Measurements from ENCODE around the gene KCND3.
"Not testable (repeated sequence)": the region's sequence is repeated elsewhere in the genome, so short reads cannot be mapped to it uniquely, and the experiment has no call there.

The KCND3 gene

GRCh38 chr1:111814305-111814628 is 175.2 kb downstream of the KCND3 start:
- DNase-seq (ENCODE audit: low read depth) = no peak

DNA sequence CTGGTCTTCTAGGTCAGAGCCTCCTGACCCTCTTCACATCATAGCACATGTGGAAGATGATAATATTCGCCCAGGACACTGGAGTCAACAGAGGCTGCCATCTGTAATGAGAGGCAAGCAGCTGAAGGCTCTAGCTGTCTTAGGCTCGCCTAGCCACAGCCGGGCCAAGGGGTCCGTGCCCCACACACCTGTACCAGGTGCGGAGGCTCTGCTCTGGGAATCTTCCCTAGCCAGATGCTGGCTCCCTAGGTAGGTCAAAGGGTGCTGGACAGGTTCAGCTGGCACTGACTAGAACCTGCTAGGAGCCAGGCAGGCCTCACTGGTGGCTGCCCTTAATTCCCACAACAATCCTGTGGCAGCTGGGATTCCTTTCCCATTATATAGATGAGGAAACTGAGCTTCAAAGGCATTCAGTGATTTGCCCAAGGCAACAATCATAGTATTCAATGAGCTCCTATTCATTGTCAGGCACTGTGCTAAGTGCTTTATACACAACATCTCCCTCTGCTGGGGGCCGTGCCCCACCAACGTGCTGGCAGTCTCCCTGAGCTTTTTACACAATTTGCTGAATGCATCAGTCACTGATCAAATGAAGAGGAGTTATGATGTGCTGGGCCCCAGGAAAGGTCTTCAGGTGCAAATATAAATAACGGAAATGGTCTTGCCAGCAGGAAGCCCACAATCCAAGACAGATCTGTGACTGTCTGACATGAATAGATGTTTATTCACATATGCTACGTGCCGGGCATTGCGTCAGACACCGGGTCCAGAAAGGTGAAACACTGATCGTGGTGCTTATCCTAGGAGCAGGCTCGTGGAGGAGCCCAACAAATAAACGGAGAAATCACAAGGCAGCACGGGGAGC is 175.8 kb downstream of the KCND3 start:
- no peak for DNase-seq (ENCODE audit: low read depth)

DNA sequence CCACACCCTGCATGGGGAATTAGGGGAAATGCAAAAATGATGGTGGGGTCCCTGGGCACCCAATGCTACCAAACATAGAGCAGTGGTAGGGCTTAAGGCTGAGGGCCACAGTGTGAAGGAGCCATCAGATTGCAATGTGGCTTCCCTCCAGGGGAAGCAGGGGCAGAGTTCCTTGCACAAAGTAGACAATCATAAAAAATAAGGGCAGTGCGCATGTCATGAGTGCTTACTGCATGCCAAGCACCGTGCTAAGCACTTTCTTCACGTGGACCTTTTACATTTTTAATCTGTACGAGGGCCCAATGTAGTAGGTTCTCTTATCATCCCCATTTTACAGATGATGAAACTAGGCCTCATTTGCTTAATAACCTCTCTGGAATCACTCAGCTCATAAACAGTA is 177.2 kb downstream of the KCND3 start:
- no peak for DNase-seq (ENCODE audit: low read depth)

DNA sequence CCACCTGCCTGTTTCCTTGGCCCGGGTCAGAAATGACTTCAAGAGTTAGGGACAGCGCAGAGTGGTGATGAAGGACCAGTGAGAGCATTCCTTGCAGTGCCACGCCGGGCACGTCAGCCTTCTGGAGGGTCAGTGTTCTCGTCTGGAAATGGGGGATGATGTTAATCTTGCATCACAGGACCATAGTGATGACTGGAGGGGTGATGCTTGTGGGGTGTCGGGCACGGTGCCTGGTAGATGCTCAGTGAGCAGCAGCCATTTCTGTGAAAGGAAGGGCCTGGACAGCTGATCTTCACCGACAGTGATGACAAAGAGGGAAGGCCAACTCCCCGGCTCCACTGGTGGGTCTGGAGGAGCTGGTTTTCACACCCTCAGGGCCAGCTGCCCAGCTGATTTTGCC is 177.6 kb downstream of the KCND3 start:
- DNase-seq (ENCODE audit: low read depth) = no peak

- DNase-seq (ENCODE audit: low read depth) = no peak
Measured at GRCh38 chr1:111805251-111805650, 184.2 kb downstream of the KCND3 start.

- no peak for DNase-seq (ENCODE audit: low read depth)
Measured at GRCh38 chr1:111804776-111805175, 184.7 kb downstream of the KCND3 start.

DNA sequence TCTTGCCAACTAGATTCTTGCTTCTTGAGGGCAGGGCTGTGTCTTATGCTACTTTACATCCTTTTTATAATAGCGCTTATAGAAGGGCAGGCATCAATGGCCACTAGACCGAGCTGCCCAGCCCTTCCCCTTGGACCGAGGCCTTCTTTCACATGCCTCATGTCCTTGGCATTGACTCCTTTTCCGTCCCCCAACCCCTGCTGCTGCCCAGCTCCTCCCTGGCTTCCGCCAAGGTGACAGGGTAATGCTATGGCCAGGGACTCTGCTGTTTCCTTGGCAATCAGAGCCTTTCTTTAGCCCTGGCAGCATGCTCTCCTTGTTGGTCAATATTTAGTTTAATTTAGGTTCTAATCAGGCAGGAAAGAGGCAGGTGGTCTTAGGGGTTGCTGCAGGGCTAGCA is 185.5 kb downstream of the KCND3 start:
- DNase-seq (ENCODE audit: low read depth) = no peak

- DNase-seq (ENCODE audit: low read depth) = no peak
Measured at GRCh38 chr1:111802984-111803383, 186.5 kb downstream of the KCND3 start.

- DNase-seq (ENCODE audit: low read depth) = no peak
Measured at GRCh38 chr1:111802110-111802509, 187.4 kb downstream of the KCND3 start.

DNA sequence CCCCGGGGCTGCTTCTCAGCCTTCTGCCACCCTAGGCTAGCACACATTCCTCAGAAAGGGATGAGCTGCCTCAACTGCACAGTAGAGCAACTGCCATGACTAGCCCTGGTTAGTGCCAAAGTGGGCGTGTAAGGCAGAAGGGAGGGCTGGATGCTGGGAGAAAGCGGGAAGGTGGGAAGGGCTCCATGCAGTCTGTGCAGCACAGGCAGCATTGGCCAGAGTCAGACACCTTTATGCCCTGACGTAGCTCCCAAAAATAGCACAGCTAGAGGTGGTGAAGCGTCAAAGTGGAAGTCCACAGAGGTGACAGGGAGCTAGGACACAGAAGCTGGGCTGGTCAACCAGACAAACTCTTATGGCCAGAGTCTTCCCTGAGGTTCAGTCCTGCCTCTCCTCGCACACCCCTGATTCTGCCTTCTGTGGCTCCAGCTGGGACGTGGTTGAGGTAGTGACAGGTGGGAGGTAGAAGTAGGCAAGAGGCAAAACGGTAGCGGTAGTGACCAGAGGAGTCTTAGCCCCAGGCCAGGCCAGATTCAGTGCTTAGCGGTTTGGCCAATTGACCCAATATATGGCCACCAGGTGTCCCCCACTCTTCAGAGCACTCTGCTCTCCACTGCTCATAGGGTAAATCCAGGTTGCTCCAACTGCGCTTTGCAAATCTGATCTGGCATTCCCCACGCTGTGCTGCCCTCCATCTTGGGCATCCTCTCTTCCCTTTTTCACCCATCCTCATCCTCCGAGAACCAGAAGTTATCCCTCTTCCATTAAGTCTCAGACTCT is 188.2 kb downstream of the KCND3 start:
- no peak for DNase-seq (ENCODE audit: low read depth)

- not testable (repeated sequence) for DNase-seq (ENCODE audit: low read depth)
Measured at GRCh38 chr1:111799722-111800121, 189.7 kb downstream of the KCND3 start.

GRCh38 chr1:111798580-111798979 is 190.9 kb downstream of the KCND3 start:
- no peak for DNase-seq (ENCODE audit: low read depth)

GRCh38 chr1:111795401-111795800 is 194.1 kb downstream of the KCND3 start:
- DNase-seq (ENCODE audit: low read depth) = peak; percentile 74

DNA sequence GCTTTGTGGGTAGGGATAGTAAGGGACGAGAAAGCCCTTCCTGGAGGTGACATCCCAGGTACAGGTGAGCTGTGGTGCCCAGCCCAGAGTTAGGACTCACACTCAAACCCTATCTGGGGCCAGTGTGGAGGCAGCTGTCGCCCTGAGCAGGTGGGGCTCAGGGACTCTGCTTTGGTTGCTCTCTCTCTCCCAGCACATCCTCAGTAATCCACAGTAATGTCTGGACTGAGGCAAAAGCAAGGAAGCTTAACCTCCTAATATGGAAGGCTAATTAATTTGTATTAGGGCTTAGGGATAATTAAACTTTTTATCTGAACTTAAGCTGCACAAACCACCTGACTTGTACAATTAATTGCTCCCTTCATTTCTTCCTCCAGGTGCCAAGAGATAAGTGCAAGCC is 195.5 kb downstream of the KCND3 start:
- DNase-seq (ENCODE audit: low read depth) = no peak

DNA sequence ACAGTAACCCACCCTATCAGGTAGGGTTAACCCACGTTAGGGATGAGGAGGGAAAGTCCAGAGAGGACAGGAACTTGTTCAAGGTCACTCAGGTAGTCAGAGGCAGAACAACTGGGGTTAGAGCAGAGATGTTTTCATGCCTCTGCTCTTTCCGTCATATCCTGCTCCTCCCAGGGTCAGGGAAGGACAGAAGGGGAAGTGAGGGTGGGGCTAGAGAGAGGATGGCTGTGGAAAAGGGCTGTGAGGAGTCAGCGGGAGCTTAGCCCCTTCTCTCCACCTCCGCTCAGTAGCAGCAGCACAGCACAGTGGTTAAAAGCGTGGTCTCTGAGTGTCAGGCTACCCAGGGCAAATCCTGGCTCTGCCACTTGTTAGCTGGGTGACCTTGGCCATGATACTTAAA is 197.2 kb downstream of the KCND3 start:
- no peak for DNase-seq (ENCODE audit: low read depth)

DNA sequence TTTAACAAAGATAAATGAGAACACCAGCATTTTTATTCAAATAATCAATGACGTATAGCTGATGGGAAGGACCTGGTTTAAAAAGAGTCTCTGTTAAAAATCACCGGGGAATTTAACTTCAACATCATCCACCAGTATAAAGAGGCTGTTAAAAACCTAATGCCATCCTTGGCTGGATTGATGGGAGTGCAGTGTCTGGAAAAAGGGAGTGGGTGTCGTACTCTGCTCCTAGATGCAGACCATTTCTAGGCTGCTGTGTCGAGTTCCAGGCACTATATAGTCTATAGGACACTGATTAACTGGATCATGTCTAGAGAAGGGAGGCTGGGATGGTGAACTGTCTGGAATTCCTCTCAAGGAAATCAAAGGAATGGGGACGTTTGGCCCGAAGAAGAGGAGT is 197.7 kb downstream of the KCND3 start:
- DNase-seq (ENCODE audit: low read depth) = no peak

DNA sequence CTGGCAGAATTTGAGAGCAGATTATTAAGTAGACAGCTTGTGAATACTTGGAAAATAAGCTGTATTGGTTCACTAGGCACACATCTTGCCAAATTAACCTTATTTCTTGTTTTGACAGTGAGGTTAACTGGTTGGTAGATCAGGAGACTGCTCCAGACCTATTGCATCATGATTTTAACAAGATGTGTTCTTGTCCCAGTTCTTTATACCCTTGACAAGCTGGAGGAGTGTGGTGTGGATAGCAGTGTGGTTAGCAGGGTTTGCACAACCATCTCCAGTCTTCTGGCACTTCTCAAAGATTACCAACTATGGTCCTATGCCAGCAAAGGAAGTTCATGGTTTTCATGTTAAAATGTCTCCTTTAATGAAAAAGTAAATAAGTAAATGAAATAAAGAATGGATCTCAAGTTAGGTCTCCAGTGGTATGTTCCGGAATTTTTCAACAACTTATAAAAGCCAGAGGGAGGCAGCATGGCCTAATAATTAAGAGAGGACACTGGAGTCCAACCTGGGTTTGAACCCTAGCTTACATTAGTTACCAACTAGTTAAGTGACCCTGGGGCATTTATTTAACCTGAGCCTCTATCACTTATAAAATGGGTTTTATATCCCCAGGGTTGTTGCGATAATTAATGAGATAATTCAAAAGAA is 199.7 kb downstream of the KCND3 start:
- peak; percentile 99 for DNase-seq (ENCODE audit: low read depth)

DNA sequence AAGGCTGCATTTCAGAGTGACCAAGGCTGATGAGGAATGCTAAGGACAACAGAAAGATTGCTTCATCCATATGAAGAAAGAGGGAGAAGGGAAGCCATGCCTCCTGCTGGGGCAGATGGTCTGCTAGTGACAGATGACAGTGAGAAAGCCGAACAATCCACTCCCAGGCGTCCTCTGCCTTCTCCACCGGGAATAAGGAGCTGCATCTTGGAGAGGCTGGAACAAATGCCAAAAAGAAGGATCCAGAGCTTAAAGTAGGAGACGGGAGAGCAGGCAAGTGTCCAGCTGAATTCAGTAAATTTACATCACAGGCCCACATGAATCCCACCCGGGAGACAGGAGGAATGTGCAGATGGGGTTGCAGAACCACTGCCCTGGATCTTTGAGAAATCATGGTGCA is 200.3 kb downstream of the KCND3 start:
- DNase-seq (ENCODE audit: low read depth) = peak; percentile 69

DNA sequence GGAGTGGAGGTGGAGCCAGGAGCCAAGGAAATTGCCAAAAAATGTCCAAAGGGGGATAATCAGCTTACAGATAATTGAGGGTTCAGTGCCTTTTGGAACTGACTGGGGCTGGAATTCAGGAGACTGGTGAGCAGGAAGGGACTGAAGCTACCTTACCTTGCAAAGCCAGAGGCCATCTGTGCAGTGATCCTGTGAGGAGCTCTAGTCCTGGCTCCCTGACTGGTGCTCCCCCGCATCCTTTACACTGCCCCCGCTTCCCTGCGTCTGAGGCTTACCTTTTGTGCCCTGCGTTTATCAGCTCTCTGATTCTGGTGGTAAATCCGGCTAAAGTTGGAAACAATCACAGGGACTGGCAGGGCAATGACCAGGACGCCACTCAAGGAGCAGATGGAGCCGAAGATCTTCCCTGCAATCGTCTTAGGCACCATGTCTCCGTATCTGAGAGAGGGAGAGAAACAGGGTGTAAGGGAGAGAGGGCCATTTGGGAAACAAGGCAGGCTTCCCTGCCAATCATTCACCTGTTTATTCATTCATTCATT is 202.7 kb downstream of the KCND3 start:
- DNase-seq (ENCODE audit: low read depth) = no peak

DNA sequence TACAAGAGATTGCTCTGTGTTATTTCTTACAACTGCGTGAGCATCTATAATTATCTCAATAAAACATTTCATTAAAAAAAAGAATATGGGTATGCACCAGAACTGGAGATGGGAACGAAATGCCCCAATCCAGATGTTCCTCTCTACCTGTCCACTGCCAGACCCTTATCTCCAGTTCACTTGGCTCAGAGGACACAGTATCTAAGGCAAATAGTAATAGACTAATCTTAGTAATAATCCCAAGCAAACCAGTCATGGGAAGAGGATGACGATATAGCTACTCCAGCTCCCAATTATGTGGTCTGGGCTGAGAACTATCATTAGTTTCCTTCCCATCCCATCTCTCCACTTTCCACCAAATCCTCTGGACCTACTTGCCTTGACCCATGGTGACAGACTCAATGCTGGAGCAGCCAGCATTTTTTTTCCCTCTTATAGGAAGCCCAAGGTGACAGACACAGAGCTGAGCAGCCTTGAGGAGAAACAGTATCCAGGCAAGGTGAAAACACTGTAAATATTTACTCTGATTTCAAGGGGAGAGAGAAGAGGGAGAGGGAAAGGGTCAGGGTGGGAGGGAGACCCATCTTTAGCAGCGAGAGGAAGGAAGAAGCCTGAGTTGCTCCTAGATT is 205.1 kb downstream of the KCND3 start:
- no peak for DNase-seq (ENCODE audit: low read depth)

- no peak for DNase-seq (ENCODE audit: low read depth)
Measured at GRCh38 chr1:111779546-111779945, 209.9 kb downstream of the KCND3 start.

DNA sequence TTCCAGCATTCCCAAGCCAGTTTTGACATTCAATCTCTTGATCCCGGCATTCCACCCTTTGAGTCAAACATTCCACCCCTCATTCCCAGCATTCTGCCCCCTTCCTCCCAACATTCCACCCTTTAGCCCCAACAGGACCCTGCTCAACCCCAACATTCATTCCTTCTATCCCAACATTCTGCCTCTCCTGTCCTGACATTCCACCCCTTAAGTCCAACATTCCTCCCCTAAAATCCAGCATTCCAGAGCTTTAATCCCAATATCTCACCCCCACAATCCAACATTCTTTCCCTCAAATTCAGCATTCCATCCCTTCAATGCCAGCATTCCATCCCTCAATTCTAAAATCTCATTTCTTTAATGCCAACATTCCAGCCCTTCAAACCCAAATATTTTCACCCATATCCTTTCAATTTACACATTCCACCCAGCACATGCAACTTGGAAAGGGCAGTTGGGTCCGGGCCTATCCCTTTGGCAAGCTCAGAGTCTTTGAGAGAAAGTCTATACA is 210.9 kb downstream of the KCND3 start:
- no peak for DNase-seq (ENCODE audit: low read depth)
